GDM1 (cell line): Measurements from ENCODE around the gene PPM1J.

Experiments used
- DNase-seq: peaks from one replicate; lab custom pipeline; 2025; lab: John Stamatoyannopoulos, UW

Gene PPM1J

GRCh38 chr1:112704391-112704933 lies 10.7 kb downstream of the PPM1J start:
- no peak for DNase-seq

DNA sequence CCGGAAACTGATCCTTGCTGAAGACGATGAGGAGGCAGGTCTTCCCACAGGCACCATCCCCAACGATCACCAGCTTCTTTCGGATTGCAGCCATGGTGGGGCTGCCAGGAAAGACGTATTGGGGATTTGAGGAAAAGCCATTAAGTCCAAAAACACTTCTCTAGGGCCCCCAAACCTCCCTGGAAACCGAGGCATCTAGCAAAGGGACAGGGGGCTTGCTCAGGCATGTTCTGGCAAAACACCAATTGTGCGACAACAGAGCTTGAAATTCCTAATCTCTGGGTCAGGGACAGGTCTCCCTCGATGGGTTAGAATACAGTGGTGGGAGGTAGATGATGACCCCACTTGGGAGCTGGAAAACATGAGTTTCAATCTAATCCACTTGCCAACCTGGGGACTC lies 11.4 kb downstream of the PPM1J start:
- no peak for DNase-seq

DNA sequence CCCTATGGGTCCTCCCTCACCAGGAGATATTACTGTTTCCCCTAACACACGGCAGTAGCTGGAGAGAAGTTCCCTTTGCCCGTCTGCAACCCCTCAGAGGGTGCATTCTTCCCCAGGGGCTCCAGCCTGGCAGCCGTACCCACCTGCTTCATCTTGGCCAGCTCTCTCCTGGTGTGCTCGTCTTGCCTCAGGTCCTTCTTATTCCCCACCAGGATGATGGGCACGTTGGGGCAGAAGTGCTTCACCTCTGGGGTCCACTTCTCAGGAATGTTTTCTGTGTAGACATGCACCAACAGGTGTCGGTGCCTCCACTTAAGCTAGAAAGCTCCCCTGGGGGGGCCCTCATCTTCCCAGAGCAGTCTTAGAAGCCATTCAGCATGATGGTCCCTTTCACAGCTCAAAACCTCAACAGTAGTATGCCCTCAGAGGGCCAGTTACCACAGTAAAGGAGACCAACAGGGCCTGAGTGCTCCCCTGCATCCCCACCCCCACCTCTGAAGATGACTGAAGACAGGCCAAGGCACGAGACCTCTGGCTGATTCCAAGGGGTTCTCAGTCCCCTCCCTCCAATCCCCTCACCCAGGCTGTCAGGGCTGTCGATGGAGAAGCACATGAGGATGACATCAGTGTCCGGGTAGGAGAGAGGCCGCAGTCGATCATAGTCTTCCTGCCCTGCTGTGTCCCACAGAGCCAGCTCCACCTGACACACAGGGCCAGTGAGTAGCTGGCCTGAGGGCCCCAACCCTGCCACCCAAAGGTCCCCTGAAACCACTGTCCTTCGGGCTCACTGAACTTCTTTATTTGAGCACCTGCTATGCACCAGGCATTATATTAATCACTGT lies 12.5 kb downstream of the PPM1J start:
- DNase-seq: no peak

DNA sequence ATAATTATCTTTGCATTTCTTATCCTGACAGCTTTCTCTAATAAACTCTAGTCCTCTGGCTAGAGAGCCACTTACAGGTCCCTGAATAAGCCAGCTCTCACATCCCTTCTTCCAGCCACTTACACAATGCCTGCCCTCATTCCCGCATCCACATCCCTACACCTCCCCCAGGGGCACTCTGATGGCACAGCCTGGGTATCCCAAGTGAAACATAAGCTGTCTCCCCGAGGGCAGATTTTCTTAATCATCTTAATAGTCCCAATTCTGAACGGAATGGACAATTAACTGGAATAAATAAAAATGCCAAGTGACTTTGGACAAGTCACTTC lies 13.1 kb downstream of the PPM1J start:
- DNase-seq: no peak

DNA sequence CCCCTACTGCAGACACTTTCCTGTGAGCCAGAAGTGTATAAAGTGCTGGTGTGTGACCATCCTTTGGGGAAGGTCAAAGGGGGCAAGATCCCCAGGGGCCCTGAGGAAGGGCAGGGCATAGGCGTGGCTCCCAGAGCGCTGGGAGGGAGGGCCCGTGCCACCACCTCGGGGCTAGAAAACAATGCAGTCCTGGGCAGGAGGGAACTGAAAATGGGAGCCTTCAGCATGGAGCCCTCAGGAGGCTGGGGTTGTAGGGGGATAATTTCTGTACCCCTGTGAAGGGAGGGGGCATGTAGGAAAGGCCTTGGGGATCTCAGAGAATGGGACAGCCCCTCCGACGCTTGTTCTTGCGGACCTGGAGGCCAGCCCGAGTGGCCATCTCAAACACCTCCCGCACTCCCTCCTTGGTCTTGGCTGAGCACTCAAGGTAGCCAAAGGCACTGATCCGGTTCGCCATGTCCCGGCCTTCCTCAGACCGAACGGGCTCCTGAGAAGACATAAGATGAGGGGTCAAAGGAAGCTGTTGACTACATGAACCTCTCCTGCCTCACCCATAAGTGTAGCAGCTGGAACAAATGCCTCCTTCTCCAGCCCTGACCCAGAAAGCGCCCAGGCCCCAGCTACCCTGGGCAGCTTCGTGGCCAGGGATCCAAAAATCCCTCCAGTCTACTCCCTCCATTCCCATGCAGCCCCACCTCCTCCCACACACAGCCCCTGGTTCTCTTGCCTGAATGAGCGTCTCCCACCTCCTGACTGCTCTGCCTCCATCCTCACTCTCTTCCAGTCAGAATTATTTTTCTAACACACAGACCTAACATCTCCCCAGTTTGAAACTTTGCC lies 13.7 kb downstream of the PPM1J start:
- no peak for DNase-seq

DNA sequence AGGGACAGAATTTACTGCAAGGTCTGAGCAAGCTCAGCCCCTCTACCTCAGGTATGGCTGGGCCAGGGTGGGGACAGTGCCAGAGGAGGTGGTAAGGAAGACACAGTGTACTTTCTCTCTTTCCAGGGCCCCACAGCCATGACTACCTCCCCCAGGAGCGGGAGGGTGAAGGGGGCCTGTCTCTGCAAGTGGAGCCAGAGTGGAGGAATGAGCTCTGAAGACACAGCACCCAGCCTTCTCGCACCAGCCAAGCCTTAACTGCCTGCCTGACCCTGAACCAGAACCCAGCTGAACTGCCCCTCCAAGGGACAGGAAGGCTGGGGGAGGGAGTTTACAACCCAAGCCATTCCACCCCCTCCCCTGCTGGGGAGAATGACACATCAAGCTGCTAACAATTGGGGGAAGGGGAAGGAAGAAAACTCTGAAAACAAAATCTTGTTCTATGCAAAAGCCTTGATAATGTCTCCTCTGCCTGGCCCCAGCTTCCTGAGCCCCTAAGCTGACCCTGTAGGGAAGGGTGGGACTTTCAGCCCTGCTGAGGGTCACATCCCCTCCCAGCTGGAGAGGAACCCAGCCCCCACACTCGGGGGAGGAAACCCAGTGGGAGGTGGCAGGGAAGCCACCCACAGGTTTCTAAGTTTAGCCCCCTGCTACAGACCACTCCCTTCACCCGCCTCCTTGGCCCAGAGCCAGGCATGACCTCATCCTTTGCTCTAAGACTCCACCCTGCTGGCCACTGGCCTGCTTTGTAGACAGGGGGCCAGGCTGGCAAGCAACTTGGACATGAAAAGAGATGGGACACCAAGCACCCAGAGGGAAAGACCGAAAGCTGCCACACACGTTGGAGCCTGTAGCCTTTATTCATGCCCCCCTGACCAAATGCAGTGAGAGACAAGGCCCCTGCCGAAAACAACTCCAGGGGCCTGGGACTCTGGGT lies 14.6 kb downstream of the PPM1J start:
- peak; percentile 88 for DNase-seq

DNA sequence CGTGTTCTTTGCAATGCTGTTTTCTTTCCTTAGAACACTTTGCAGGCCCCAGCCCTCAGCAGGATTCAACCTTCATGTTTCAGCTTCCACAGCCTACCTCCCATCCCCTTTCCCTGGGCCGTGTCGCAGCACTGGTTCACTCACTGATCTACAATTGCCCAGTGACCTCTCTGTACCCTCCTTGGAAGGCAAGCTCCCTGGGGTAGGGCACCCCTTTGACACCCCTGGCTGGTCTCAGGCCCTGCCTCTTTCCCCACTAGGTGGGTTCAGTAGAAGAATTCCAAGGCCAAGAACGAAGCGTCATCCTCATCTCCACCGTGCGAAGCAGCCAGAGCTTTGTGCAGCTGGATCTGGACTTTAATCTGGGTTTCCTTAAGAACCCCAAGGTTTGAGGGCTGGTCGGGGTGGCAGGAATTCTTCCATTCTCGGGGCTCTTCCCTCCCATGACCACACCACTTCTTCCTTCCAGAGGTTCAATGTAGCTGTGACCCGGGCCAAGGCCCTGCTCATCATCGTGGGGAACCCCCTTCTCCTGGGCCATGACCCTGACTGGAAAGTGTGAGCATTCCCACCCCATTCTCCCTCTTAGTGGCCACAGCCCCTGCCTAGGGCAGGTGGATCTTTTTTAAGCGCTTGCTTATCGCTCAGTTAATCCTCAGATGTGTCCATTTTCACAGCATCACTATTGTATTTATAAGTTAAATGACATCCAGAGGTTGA lies 15.5 kb downstream of the PPM1J start:
- DNase-seq: no peak

GRCh38 chr1:112698366-112699310 lies 16.5 kb downstream of the PPM1J start:
- DNase-seq: no peak

GRCh38 chr1:112697781-112698201 lies 17.3 kb downstream of the PPM1J start:
- DNase-seq: no peak

- DNase-seq: no peak
Observed at GRCh38 chr1:112696578-112697314, 18.4 kb downstream of the PPM1J start.

GRCh38 chr1:112695276-112695675 lies 19.9 kb downstream of the PPM1J start:
- DNase-seq: no peak

DNA sequence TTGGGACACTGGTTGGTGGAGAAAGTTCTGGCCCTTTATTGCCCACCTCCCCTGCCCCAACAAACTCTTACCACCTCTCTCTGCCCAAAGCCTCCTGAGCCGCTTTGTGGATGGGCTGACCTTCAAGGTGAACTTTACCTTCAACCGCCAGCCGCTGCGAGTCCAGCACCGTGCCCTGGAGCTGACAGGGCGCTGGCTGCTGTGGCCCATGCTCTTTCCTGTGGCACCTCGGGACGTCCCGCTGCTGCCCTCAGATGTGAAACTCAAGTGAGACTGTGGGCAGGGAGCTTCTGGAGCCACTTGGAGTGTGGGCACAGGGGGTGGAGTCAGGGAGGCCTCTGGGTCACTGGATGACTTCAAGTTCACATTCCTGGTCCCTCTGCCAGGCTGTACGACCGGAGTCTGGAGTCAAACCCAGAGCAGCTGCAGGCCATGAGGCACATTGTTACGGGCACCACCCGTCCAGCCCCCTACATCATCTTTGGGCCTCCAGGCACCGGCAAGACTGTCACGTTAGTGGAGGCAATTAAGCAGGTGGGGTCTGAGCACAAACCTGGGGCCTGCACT lies 20.7 kb downstream of the PPM1J start:
- no peak for DNase-seq

DNA sequence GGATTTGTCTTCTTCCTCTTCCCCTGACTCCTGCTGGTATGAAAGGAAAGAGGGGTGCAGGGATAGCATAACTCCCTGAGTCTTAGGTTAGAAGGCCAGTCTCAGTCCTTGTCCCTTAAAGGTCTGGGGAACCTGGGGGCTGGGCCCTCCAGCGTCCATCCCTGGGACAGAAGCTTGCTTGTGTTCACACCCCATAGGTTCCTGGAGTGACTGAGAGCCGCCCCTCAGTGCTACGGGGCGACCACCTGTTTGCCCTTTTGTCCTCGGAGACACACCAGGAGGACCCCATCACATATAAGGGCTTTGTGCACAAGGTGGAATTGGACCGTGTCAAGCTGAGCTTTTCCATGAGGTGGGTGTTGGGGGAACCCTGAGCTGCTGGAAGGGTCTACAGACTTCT lies 21.3 kb downstream of the PPM1J start:
- no peak for DNase-seq

GRCh38 chr1:112692681-112693080 lies 22.5 kb downstream of the PPM1J start:
- DNase-seq: no peak

GRCh38 chr1:112689842-112690237 lies 25.3 kb downstream of the PPM1J start:
- DNase-seq: no peak

GRCh38 chr1:112689196-112689841 lies 25.8 kb downstream of the PPM1J start:
- DNase-seq: no peak

GRCh38 chr1:112688781-112689193 lies 26.3 kb downstream of the PPM1J start:
- no peak for DNase-seq

GRCh38 chr1:112687785-112688496 lies 27.2 kb downstream of the PPM1J start:
- DNase-seq: no peak
